OCI-LY1 (cell line): ENCODE data around the gene NSUN6.

Experiments used
- H2AFZ ChIP-seq: fragments of 200-600 bp; sonication (generic), shearing (Covaris generic); 2 replicates; pipeline ENCODE4 v1.6.0; 2014; ENCODE audit warnings: antibody characterized with exemption, mild to moderate bottlenecking, low read length
- H3F3A ChIP-seq: fragments of 200-600 bp; sonication (generic), shearing (Covaris generic); 2 replicates; pipeline ENCODE4 v1.6.0; 2014; ENCODE audit warnings: mild to moderate bottlenecking, antibody characterized with exemption, low read length, moderate library complexity; ENCODE audit not compliant: insufficient read depth
- H3K27ac ChIP-seq: fragments of 200-600 bp; sonication (generic); 2 replicates; pipeline ENCODE4 v1.5.1; 2014; ENCODE audit warnings: low read length, mixed run types, mild to moderate bottlenecking, low read depth; ENCODE audit not compliant: poor library complexity, severe bottlenecking
- H3K27me3 ChIP-seq: fragments of 200-600 bp; sonication (generic); 2 replicates; pipeline ENCODE4 v1.6.0; 2014; ENCODE audit warnings: antibody characterized with exemption, mild to moderate bottlenecking, low read length, moderate library complexity; ENCODE audit not compliant: insufficient read depth
- H3K36me3 ChIP-seq: fragments of 200-600 bp; sonication (generic); 2 replicates; pipeline ENCODE4 v1.6.1; 2014; ENCODE audit warnings: mild to moderate bottlenecking, antibody characterized with exemption, low read length, moderate library complexity, mixed read lengths; ENCODE audit not compliant: insufficient read depth
- H3K4me1 ChIP-seq: fragments of 200-600 bp; sonication (generic); 2 replicates; pipeline ENCODE4 v1.5.1; 2014; ENCODE audit warnings: mild to moderate bottlenecking, low read length, moderate library complexity; ENCODE audit not compliant: insufficient read depth, severe bottlenecking
- H3K4me2 ChIP-seq: fragments of 200-600 bp; sonication (generic), shearing (Covaris generic); 2 replicates; pipeline ENCODE4 v1.6.1; 2014; ENCODE audit warnings: low read length
- H3K4me3 ChIP-seq: fragments of 200-600 bp; sonication (generic); 2 replicates; pipeline ENCODE4 v1.5.1; 2014; ENCODE audit warnings: low read length, low read depth, mild to moderate bottlenecking, mixed read lengths; ENCODE audit not compliant: poor library complexity, severe bottlenecking
- H3K79me2 ChIP-seq: fragments of 200-600 bp; shearing (Covaris generic); 2 replicates; pipeline ENCODE4 v1.6.1; 2016; ENCODE audit warnings: mixed run types, low read length, mixed read lengths; ENCODE audit not compliant: insufficient read depth
- H3K9ac ChIP-seq: fragments of 200-600 bp; sonication (generic), shearing (Covaris generic); 2 replicates; pipeline ENCODE4 v1.6.1; 2014; ENCODE audit warnings: mild to moderate bottlenecking, low read length, mixed read lengths
- H3K9me2 ChIP-seq: fragments of 200-600 bp; sonication (generic), shearing (Covaris generic); 2 replicates; pipeline ENCODE4 v1.6.1; 2014; ENCODE audit warnings: low read depth, mild to moderate bottlenecking, low read length, mixed read lengths
- H3K9me3 ChIP-seq: fragments of 200-600 bp; shearing (Covaris generic); 2 replicates; pipeline ENCODE4 v1.6.1; 2014; ENCODE audit warnings: low read length, mixed read lengths
- H4K20me1 ChIP-seq: fragments of 200-600 bp; sonication (generic), shearing (Covaris generic); 2 replicates; pipeline ENCODE4 v1.6.0; 2016; ENCODE audit warnings: mild to moderate bottlenecking, low read length; ENCODE audit not compliant: insufficient read depth
- EZH2 ChIP-seq: fragments of 200-600 bp; sonication (generic), shearing (Covaris generic); IDR thresholded peaks from 2 replicates; pipeline ENCODE4 v1.8.0; 2017; ENCODE audit warnings: borderline replicate concordance, mixed run types, mild to moderate bottlenecking, antibody characterized with exemption, low read length, moderate library complexity, mixed read lengths
- TF ChIP-seq, protein P1 (sequence below): fragments of 200-600 bp; sonication (generic), shearing (Covaris generic); IDR thresholded peaks from 2 replicates; pipeline ENCODE4 v1.5.1; 2017; ENCODE audit warnings: mild to moderate bottlenecking, antibody characterized with exemption, low read length, moderate library complexity, mixed read lengths

The NSUN6 gene

DNA sequence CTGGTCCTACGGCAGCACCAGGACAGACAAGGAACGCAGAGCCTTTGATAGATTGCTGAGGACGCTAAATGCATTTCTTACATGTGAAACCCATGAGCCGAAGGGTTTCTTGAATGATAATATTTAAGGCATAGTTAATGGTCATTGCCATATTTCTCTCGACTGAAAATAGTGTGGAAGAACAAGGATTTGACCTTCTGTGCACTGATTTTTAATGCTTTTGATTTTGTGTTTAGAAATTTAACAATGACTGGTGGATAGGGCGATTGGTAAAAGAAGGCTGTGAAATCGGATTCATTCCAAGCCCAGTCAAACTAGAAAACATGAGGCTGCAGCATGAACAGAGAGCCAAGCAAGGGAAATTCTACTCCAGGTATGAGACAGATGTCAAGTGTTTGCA is 150.8 kb downstream of the NSUN6 start:
- no peak overlapping the region for H3K4me2 ChIP-seq
- TF ChIP-seq, protein P1, sequence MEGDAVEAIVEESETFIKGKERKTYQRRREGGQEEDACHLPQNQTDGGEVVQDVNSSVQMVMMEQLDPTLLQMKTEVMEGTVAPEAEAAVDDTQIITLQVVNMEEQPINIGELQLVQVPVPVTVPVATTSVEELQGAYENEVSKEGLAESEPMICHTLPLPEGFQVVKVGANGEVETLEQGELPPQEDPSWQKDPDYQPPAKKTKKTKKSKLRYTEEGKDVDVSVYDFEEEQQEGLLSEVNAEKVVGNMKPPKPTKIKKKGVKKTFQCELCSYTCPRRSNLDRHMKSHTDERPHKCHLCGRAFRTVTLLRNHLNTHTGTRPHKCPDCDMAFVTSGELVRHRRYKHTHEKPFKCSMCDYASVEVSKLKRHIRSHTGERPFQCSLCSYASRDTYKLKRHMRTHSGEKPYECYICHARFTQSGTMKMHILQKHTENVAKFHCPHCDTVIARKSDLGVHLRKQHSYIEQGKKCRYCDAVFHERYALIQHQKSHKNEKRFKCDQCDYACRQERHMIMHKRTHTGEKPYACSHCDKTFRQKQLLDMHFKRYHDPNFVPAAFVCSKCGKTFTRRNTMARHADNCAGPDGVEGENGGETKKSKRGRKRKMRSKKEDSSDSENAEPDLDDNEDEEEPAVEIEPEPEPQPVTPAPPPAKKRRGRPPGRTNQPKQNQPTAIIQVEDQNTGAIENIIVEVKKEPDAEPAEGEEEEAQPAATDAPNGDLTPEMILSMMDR: no peak
- no peak for TF ChIP-seq EZH2
- no peaks in the 10 kb centered on the region for H3K27me3 ChIP-seq
- no peak overlapping the region for H3K9ac ChIP-seq
- no peak overlapping the region for H3K4me3 ChIP-seq
- no peak overlapping the region for H2AFZ ChIP-seq
- no peaks in the 10 kb centered on the region for H3F3A ChIP-seq
- no peaks in the 10 kb centered on the region for H3K9me3 ChIP-seq
- no peak overlapping the region for H3K27ac ChIP-seq
- H4K20me1 ChIP-seq: no peaks in the 10 kb centered on the region
- H3K36me3 ChIP-seq: no peaks in the 10 kb centered on the region
- peaks cover 3% of the 10 kb centered on the region for H3K4me1 ChIP-seq
- no peaks in the 10 kb centered on the region for H3K9me2 ChIP-seq
- H3K79me2 ChIP-seq: no peaks in the 10 kb centered on the region

DNA sequence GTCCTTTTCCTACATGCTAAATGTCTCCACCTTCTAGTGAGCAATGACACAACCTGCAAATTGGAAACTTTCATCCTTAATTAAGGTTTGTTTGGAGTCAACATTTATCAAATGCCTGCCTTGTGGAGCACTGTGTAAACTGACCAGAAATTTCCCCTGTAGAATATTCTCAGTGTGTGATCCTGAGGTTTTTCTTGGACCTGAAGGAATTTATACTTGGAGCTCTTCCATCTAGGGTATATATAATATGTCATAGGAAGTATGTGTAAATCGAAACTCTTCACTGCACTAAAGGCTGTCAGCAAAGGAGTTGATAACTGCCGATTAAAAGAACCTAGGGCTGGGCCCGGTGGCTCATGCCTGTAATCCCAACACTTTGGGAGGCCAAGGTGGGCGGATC is 152.4 kb downstream of the NSUN6 start:
- Histone ChIP-seq H3K4me2 (no peak overlapping the region), H3K9ac (no peak overlapping the region), H3K27ac (no peak overlapping the region), H3K79me2 (no peaks in the 10 kb centered on the region), H3K27me3 (no peaks in the 10 kb centered on the region), H3K4me1 (peaks cover 3% of the 10 kb centered on the region), H2AFZ (no peak overlapping the region), H3K4me3 (no peak overlapping the region), H3K36me3 (no peaks in the 10 kb centered on the region), H4K20me1 (no peaks in the 10 kb centered on the region), H3K9me2 (no peaks in the 10 kb centered on the region), H3F3A (no peaks in the 10 kb centered on the region), H3K9me3 (no peaks in the 10 kb centered on the region)
- TF ChIP-seq, protein P1: no peak
- TF ChIP-seq EZH2: no peak

DNA sequence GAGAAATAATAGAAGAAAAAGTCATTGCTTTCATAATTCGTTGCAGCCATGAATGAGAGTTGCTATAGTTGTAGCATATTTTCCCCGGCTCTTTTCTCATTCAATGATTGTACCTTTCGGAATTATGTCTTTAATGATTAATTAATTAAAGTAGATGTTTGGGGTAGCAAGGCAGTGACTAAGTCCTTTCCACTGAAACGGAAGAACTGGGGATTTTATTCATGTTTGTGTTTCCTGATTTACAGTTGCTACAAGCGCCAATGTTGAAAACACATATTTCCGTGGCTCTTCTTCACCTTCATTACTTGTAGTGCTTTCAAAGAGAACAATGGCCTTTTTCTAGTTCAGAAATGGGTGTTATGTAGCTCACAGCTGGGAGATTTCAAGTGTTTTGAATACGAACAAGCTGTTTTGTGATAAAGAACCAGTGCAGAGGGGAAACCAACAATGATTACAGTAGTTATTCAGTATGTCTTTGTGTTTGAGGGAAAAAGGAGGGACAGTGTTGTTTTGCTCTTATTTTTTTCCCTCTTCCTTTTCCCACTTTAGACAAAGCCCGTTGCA is 153.5 kb downstream of the NSUN6 start:
- Histone ChIP-seq H3K27ac (no peak overlapping the region), H3F3A (no peaks in the 10 kb centered on the region), H3K79me2 (no peaks in the 10 kb centered on the region), H3K4me2 (no peak overlapping the region), H3K27me3 (no peaks in the 10 kb centered on the region), H3K9me2 (no peaks in the 10 kb centered on the region), H3K9ac (no peak overlapping the region), H4K20me1 (no peaks in the 10 kb centered on the region), H3K9me3 (no peaks in the 10 kb centered on the region), H3K36me3 (no peaks in the 10 kb centered on the region), H2AFZ (no peak overlapping the region), H3K4me3 (no peak overlapping the region), H3K4me1 (peaks cover 3% of the 10 kb centered on the region)
- TF ChIP-seq EZH2: no peak
- TF ChIP-seq, protein P1: no peak
